Large intestine (tissue), 3 donors: ENCODE results near the gene LRRC59. TPM values are rescaled to one million over a fixed set of nuclear protein-coding genes. Genes with fewer than 3 reads are reported as not detected.

Source experiments
- DNase-seq, 2 donors: peaks; one replicate each; pipeline versions ENCODE4 v3.0.0 to v3.0.0-alpha.2; 2013
- H3K27ac ChIP-seq: one replicate; pipeline ENCODE4 v1.5.1; 2013; ENCODE audit warnings: low read length
- H3K27me3 ChIP-seq: 2 replicates; pipeline ENCODE4 v1.6.1; 2013; ENCODE audit warnings: low read length; ENCODE audit not compliant: control insufficient read depth, insufficient read depth
- H3K36me3 ChIP-seq: 2 replicates; pipeline ENCODE4 v1.6.1; 2013; ENCODE audit warnings: low read length; ENCODE audit not compliant: control insufficient read depth, insufficient read depth
- H3K4me1 ChIP-seq: one replicate; pipeline ENCODE4 v1.6.1; 2013; ENCODE audit warnings: low read length; ENCODE audit not compliant: control insufficient read depth, insufficient read depth
- H3K4me3 ChIP-seq: one replicate; pipeline ENCODE4 v1.5.1; 2013; ENCODE audit warnings: low read length
- H3K9me3 ChIP-seq: one replicate; pipeline ENCODE4 v1.6.1; 2013; ENCODE audit warnings: mild to moderate bottlenecking, low read depth, low read length, moderate library complexity; ENCODE audit not compliant: control insufficient read depth
- WGBS: methylation state at CpG from one replicate; pipeline ENCODE4 v1.1.5; 2013; ENCODE audit warnings: low lambda C conversion rate; ENCODE audit not compliant: insufficient coverage; 5-methylcytosine and 5-hydroxymethylcytosine counted together
- polyA plus RNA-seq: library from polyadenylated mRNA; unstranded; fragments of 120-200 nt; gene quantifications from one replicate; pipeline ENCODE4 v1.2.1, GENCODE V29; 2013

The LRRC59 gene
- polyA plus RNA-seq, 1 donor = 79.8 TPM

DNA sequence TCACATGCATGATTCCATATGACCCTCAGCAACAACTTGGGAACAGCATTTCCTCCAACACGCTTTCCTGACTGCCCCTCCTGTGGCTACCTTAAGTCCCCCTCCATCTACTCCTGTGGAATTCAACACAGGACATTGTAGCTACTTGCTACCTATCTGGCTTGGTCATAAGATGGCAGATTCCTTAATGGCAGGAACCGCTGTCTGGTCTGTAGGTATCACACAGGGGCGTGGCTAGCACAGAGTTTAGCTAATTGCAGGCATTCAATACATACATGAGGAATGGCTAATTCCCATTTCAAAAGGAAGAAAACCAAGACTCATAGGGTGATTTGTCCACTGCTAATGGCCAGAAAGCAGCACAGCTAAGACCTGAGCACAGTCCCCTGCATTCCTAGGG, 8.6 kb downstream of the LRRC59 start:
- WGBS = no CpG with 5 or more reads among the region's 3 CpGs
- Histone ChIP-seq H3K4me3 (no peak overlapping the region), H3K27ac (no peak overlapping the region), H3K4me1 (no peaks in the 10 kb centered on the region), H3K9me3 (no peaks in the 10 kb centered on the region), H3K36me3 (peaks cover 95% of the 10 kb centered on the region), H3K27me3 (no peaks in the 10 kb centered on the region)
- no peak for DNase-seq

GRCh38 chr17:50386510-50386909, 10.8 kb downstream of the LRRC59 start:
- Histone ChIP-seq H3K4me3 (no peak overlapping the region), H3K27ac (no peak overlapping the region), H3K36me3 (peaks cover 94% of the 10 kb centered on the region), H3K4me1 (no peaks in the 10 kb centered on the region), H3K9me3 (no peaks in the 10 kb centered on the region), H3K27me3 (no peaks in the 10 kb centered on the region)
- DNase-seq = no peak
- no CpG with 5 or more reads among the region's 3 CpGs for WGBS

- peaks cover 79% of the 10 kb centered on the region for H3K36me3 ChIP-seq
Measured at GRCh38 chr17:50382931-50383330, 14.4 kb downstream of the LRRC59 start.

GRCh38 chr17:50381920-50382319, 15.4 kb downstream of the LRRC59 start:
- Histone ChIP-seq H3K4me1 (no peaks in the 10 kb centered on the region), H3K36me3 (peaks cover 69% of the 10 kb centered on the region), H3K27me3 (no peaks in the 10 kb centered on the region), H3K27ac (no peak overlapping the region), H3K9me3 (no peaks in the 10 kb centered on the region), H3K4me3 (no peak overlapping the region)
- no peak for DNase-seq
- WGBS = no CpG with 5 or more reads among the region's 3 CpGs

More at GRCh38 chr17:50382931-50383330, 14.4 kb downstream of the LRRC59 start:
- H3K27me3 ChIP-seq = no peaks in the 10 kb centered on the region
- no CpG with 5 or more reads among the region's 12 CpGs for WGBS
- no peaks in the 10 kb centered on the region for H3K9me3 ChIP-seq
- H3K4me3 ChIP-seq = no peak overlapping the region
- no peaks in the 10 kb centered on the region for H3K4me1 ChIP-seq
- no peak for DNase-seq
- no peak overlapping the region for H3K27ac ChIP-seq

DNA sequence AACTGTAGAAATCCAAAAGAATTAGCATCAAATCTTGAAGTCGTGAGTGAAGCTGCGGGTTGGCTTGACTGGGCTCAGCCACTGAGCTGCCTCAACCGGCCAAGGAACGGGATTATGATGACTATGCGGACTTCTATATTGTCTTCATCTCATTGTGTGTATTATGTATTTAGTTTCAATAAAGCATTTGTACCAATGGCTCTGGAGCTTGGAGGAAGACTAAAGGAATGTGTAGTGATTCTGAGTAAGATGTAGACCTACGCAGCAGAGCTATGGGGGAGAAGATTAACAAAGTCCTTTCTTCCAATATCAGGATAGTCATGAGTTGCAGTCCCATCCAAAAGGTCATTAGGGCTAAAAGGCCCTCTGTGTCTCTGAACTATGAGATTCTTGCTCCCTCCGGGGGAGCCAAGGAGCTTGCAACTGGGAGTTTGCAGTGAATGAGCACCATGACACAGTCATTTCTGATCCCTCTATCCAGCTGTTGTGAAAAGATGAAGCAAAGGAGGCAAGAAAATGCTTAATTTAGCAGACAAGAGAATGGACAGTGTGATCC, 16.0 kb downstream of the LRRC59 start:
- Histone ChIP-seq H3K36me3 (peaks cover 64% of the 10 kb centered on the region), H3K27ac (no peak overlapping the region), H3K9me3 (no peaks in the 10 kb centered on the region), H3K4me1 (no peaks in the 10 kb centered on the region), H3K4me3 (no peak overlapping the region), H3K27me3 (no peaks in the 10 kb centered on the region)
- no CpG with 5 or more reads among the region's 7 CpGs for WGBS
- DNase-seq = no peak

DNA sequence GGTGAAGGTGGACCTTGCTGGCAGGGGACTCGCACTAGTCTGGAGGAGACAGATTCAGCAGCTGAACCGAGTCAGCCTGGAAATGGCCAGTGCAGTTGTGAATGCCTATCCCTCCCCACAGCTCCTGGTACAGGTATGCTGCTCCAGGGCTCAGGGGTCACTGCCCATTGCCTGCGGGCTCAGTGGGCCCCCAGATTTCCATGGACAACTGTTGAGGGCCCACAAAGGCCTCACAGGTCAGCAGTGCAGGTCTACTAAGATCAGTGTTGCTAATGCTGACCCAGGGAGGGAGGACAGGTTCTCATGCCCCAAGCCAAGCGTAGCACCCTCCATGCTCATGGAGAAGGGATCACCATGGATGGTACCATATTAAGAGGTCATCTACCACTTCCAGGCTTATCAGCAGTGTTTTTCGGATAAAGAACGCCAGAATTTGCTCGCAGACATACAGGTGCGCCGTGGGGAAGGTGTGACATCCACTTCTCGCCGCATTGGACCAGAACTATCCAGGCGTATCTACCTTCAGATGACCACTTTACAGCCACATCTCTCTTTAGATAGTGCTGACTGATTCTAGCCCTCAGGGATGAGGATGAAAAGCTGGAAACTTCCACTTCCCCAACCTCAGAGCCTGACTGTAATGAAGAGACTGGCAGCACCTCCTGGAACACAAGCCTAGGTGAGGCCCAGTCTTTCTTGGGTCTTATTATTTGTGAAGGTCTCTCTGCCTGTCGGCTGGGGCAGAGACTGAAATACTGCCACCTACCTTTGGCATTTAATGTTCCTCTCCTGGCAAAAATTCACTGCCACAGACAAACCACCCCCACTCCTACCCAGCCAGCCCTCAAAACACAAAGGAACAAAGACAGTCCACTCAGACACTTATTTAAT, 16.7 kb downstream of the LRRC59 start:
- Histone ChIP-seq H3K4me1 (no peaks in the 10 kb centered on the region), H3K27me3 (no peaks in the 10 kb centered on the region), H3K4me3 (no peak overlapping the region), H3K36me3 (peaks cover 56% of the 10 kb centered on the region), H3K9me3 (no peaks in the 10 kb centered on the region), H3K27ac (no peak overlapping the region)
- no peak for DNase-seq
- no CpG with 5 or more reads among the region's 13 CpGs for WGBS

DNA sequence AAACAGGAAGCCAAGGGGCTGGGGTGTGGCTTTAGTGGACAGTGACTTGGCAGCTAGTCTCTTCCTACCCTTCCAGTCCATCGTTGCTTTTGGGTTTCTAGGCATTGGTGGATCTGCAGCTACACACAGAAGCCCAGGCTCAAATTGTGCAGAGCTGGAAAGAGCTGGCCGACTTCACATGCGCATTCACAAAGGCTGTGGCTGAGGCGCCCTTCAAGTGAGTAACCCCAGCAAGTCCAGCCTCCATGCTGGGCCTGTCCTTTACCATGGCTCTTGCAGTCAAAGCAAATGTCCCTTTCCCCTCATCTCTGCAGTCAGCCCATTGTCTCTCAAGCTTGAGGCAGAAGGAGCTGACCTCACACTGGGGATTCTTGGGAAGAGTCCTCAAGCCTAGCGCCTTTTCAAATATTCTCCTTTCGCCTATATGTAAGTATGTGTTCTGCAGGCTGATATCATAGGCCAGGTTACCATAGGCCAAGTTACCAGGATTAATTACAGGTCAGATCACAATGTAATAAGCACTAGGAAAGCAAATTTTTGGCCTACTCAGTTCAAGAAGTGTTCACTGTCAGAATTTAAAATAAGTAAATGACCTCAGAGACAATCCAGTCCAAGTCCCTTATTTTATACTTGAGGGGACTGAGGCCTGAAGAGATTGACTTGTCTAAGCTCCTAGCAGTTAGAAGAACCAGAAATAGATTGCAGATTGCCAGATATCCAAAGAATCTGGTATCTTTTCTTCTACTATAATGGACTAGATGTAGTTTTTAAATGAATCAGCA, 17.8 kb downstream of the LRRC59 start:
- peaks cover 46% of the 10 kb centered on the region for H3K36me3 ChIP-seq
- no peaks in the 10 kb centered on the region for H3K9me3 ChIP-seq
- no peak overlapping the region for H3K27ac ChIP-seq
- WGBS = no CpG with 5 or more reads among the region's 6 CpGs
- no peaks in the 10 kb centered on the region for H3K4me1 ChIP-seq
- H3K27me3 ChIP-seq = no peaks in the 10 kb centered on the region
- no peak for DNase-seq
- no peak overlapping the region for H3K4me3 ChIP-seq

GRCh38 chr17:50375858-50376538, 21.3 kb downstream of the LRRC59 start:
- no CpG with 5 or more reads among the region's 5 CpGs for WGBS
- Histone ChIP-seq H3K4me1 (peaks cover 10% of the 10 kb centered on the region), H3K4me3 (no peak overlapping the region), H3K27me3 (no peaks in the 10 kb centered on the region), H3K27ac (no peak overlapping the region), H3K9me3 (no peaks in the 10 kb centered on the region), H3K36me3 (peaks cover 15% of the 10 kb centered on the region)
- DNase-seq = no peak

GRCh38 chr17:50373705-50374104, 23.6 kb downstream of the LRRC59 start:
- H3K4me1 ChIP-seq = peaks cover 10% of the 10 kb centered on the region
- no peak for DNase-seq
- no peaks in the 10 kb centered on the region for H3K9me3 ChIP-seq
- no CpG with 5 or more reads among the region's 2 CpGs for WGBS
- H3K36me3 ChIP-seq = peaks cover 21% of the 10 kb centered on the region
- peak overlapping the region; percentile 80 for H3K4me3 ChIP-seq
- no peaks in the 10 kb centered on the region for H3K27me3 ChIP-seq
- H3K27ac ChIP-seq = no peak overlapping the region
